MM.1S (cell line): ENCODE measurements around the gene CDAN1.

Experiments
- DNase-seq: peaks from one replicate; pipeline ENCODE4 v3.0.0-alpha.2; 2015
- H2AFZ ChIP-seq: fragments of 300-600 bp; sonication (generic); 2 replicates; pipeline ENCODE4 v1.6.0; 2016; ENCODE audit warnings: antibody characterized with exemption, low read length
- H3F3A ChIP-seq: fragments of 300-600 bp; sonication (generic); 2 replicates; pipeline ENCODE4 v1.6.1; 2016; ENCODE audit warnings: mild to moderate bottlenecking, antibody characterized with exemption, low read length, moderate library complexity, mixed read lengths; ENCODE audit not compliant: insufficient read depth
- H3K27ac ChIP-seq: fragments of 300-600 bp; sonication (generic); 2 replicates; pipeline ENCODE4 v1.5.1; 2016; ENCODE audit warnings: mild to moderate bottlenecking, low read length
- H3K27me3 ChIP-seq: fragments of 300-600 bp; sonication (generic); replicated peaks from 2 replicates; pipeline ENCODE4 v1.6.0; 2016; ENCODE audit warnings: low read length; ENCODE audit not compliant: insufficient read depth
- H3K36me3 ChIP-seq: fragments of 300-600 bp; sonication (generic); replicated peaks from 2 replicates; pipeline ENCODE4 v1.6.1; 2016; ENCODE audit warnings: mild to moderate bottlenecking, low read length, mixed read lengths; ENCODE audit not compliant: insufficient read depth
- H3K4me1 ChIP-seq: fragments of 300-600 bp; sonication (generic); 2 replicates; pipeline ENCODE4 v1.6.1; 2016; ENCODE audit warnings: low read length, mixed read lengths
- H3K4me2 ChIP-seq: fragments of 300-600 bp; sonication (generic); 2 replicates; pipeline ENCODE4 v1.6.0; 2016; ENCODE audit warnings: low read depth, low read length
- H3K4me3 ChIP-seq: fragments of 300-600 bp; sonication (generic); 2 replicates; pipeline ENCODE4 v1.5.1; 2016; ENCODE audit warnings: low read length, mixed read lengths
- H3K79me2 ChIP-seq: fragments of 300-600 bp; sonication (generic); 2 replicates; pipeline ENCODE4 v1.6.1; 2016; ENCODE audit warnings: mixed run types, low read length, mixed read lengths
- H3K9ac ChIP-seq: fragments of 300-600 bp; sonication (generic); 2 replicates; pipeline ENCODE4 v1.6.1; 2016; ENCODE audit warnings: low read length, mixed read lengths
- H3K9me2 ChIP-seq: fragments of 300-600 bp; sonication (generic); replicated peaks from 2 replicates; pipeline ENCODE4 v1.6.1; 2016; ENCODE audit warnings: mild to moderate bottlenecking, low read length, mixed read lengths; ENCODE audit not compliant: insufficient read depth
- H3K9me3 ChIP-seq: fragments of 300-600 bp; sonication (generic); replicated peaks from 2 replicates; pipeline ENCODE4 v1.6.1; 2016; ENCODE audit warnings: mild to moderate bottlenecking, low read length, mixed read lengths; ENCODE audit not compliant: insufficient read depth
- H4K20me1 ChIP-seq: fragments of 300-600 bp; sonication (generic); 2 replicates; pipeline ENCODE4 v1.6.1; 2016; ENCODE audit warnings: mild to moderate bottlenecking, low read length, moderate library complexity, mixed read lengths; ENCODE audit not compliant: insufficient read depth
- CTCF ChIP-seq: fragments of 300-600 bp; sonication (generic); IDR thresholded peaks from 2 replicates; pipeline ENCODE4 v1.5.1; 2016; ENCODE audit warnings: antibody characterized with exemption, low read length, mixed read lengths
- EZH2 ChIP-seq: fragments of 300-600 bp; sonication (generic); optimal IDR thresholded peaks from 2 replicates; pipeline ENCODE3; 2017; ENCODE audit warnings: low read depth, mild to moderate bottlenecking, antibody characterized with exemption, low read length, mixed read lengths
- EZH2phosphoT487 ChIP-seq: fragments of 300-600 bp; sonication (generic); IDR thresholded peaks from 2 replicates; pipeline ENCODE4 v1.6.1; 2018; ENCODE audit warnings: antibody characterized with exemption, low read length

Gene CDAN1

GRCh38 chr15:42693496-42693895 is 43.4 kb downstream of the CDAN1 start:
- Histone ChIP-seq H3K36me3 (no peaks in the 10 kb centered on the region), H3K4me2 (no peak overlapping the region), H3K27ac (no peak overlapping the region), H2AFZ (no peak overlapping the region), H3F3A (no peaks in the 10 kb centered on the region; the same call in 1 of the 2 replicates), H3K79me2 (no peaks in the 10 kb centered on the region), H3K9ac (no peak overlapping the region), H3K9me3 (no peaks in the 10 kb centered on the region), H3K9me2 (no peaks in the 10 kb centered on the region), H4K20me1 (no peaks in the 10 kb centered on the region), H3K4me3 (no peak overlapping the region), H3K27me3 (no peaks in the 10 kb centered on the region), H3K4me1 (no peaks in the 10 kb centered on the region)
- no peak for TF ChIP-seq CTCF
- no peak for TF ChIP-seq EZH2
- TF ChIP-seq EZH2phosphoT487, result no peak
- no peak for DNase-seq

GRCh38 chr15:42692997-42693396 is 43.9 kb downstream of the CDAN1 start:
- Histone ChIP-seq H3K79me2 (no peaks in the 10 kb centered on the region), H3K4me2 (no peak overlapping the region), H3K9me2 (no peaks in the 10 kb centered on the region), H3K9ac (no peak overlapping the region), H3K27ac (no peak overlapping the region), H4K20me1 (no peaks in the 10 kb centered on the region), H3K4me1 (no peaks in the 10 kb centered on the region), H3K9me3 (no peaks in the 10 kb centered on the region), H3K4me3 (no peak overlapping the region), H2AFZ (no peak overlapping the region), H3F3A (no peaks in the 10 kb centered on the region; the same call in 1 of the 2 replicates), H3K36me3 (no peaks in the 10 kb centered on the region), H3K27me3 (no peaks in the 10 kb centered on the region)
- TF ChIP-seq EZH2phosphoT487 (no peak), EZH2 (no peak), CTCF (no peak)
- DNase-seq, result no peak

GRCh38 chr15:42692536-42692935 is 44.4 kb downstream of the CDAN1 start:
- no peaks in the 10 kb centered on the region; the same call in 1 of the 2 replicates for H3F3A ChIP-seq
- H3K27me3 ChIP-seq, result no peaks in the 10 kb centered on the region
- H3K36me3 ChIP-seq, result no peaks in the 10 kb centered on the region
- TF ChIP-seq CTCF, result no peak
- no peak for TF ChIP-seq EZH2phosphoT487
- TF ChIP-seq EZH2, result no peak
- no peaks in the 10 kb centered on the region for H3K4me1 ChIP-seq
- H3K9me3 ChIP-seq, result no peaks in the 10 kb centered on the region
- DNase-seq, result no peak
- H3K79me2 ChIP-seq, result no peaks in the 10 kb centered on the region
- H3K9me2 ChIP-seq, result no peaks in the 10 kb centered on the region
- H3K27ac ChIP-seq, result no peak overlapping the region
- H2AFZ ChIP-seq, result no peak overlapping the region
- no peaks in the 10 kb centered on the region for H4K20me1 ChIP-seq
- H3K4me2 ChIP-seq, result no peak overlapping the region
- no peak overlapping the region for H3K9ac ChIP-seq
- no peak overlapping the region for H3K4me3 ChIP-seq
